Liver (tissue), 9 donors: ENCODE data around the gene PGRMC1. TPM values are rescaled to one million over a fixed set of nuclear protein-coding genes. Genes with fewer than 3 reads are reported as not detected.
A peak's percentile ranks its signal among the peaks of the same experiment; 100 is the strongest.

Experiments
- DNase-seq: peaks from one replicate; pipeline ENCODE4 v3.0.0-alpha.2; 2017; ENCODE audit warnings: low spot score
- H3K27ac ChIP-seq, 2 donors: one replicate each; pipeline ENCODE4 v1.7.0; 2013; ENCODE audit warnings: inconsistent platforms in 2 of 2, low read length in 2 of 2, control low read depth in 1 of 2, low read depth in 1 of 2, mild to moderate bottlenecking in 1 of 2
- H3K27me3 ChIP-seq, 4 donors: one replicate each; pipeline versions ENCODE4 v1.6.1 to v1.7.0; 2013; ENCODE audit warnings: low read length in 3 of 4, inconsistent platforms in 1 of 4, mild to moderate bottlenecking in 1 of 4, moderate library complexity in 1 of 4; ENCODE audit not compliant: control insufficient read depth in 4 of 4, insufficient read depth in 4 of 4
- H3K36me3 ChIP-seq, 4 donors: one replicate each; pipeline versions ENCODE4 v1.6.1 to v1.7.0; 2013; ENCODE audit warnings: low read length in 3 of 4, mild to moderate bottlenecking in 3 of 4, low read depth in 1 of 4, moderate library complexity in 1 of 4; ENCODE audit not compliant: control insufficient read depth in 4 of 4, insufficient read depth in 3 of 4
- H3K4me1 ChIP-seq, 4 donors: one replicate each; pipeline versions ENCODE4 v1.6.1 to v1.7.0; 2013; ENCODE audit warnings: low read length in 3 of 4, mild to moderate bottlenecking in 3 of 4, moderate library complexity in 1 of 4; ENCODE audit not compliant: control insufficient read depth in 4 of 4, insufficient read depth in 4 of 4
- H3K4me3 ChIP-seq, 3 donors: one replicate each; pipeline versions ENCODE4 v1.6.1 to v1.7.0; 2013; ENCODE audit warnings: low read length in 3 of 3, control low read depth in 1 of 3, low read depth in 1 of 3, mild to moderate bottlenecking in 1 of 3
- H3K9ac ChIP-seq, 2 donors: one replicate each; pipeline ENCODE4 v1.7.0; 2013; ENCODE audit warnings: low read length in 2 of 2, mild to moderate bottlenecking in 2 of 2, moderate library complexity in 2 of 2, control low read depth in 1 of 2, low read depth in 1 of 2
- H3K9me3 ChIP-seq, 4 donors: one replicate each; pipeline versions ENCODE4 v1.6.1 to v1.7.0; 2013; ENCODE audit warnings: low read length in 3 of 4; ENCODE audit not compliant: control insufficient read depth in 4 of 4
- EGR1 ChIP-seq, 2 donors: IDR thresholded peaks; 2 replicates each; pipeline ENCODE4 v1.6.1; 2016 to 2018; ENCODE audit warnings: antibody characterized with exemption in 2 of 2, low read depth in 2 of 2
- FOXA1 ChIP-seq: IDR thresholded peaks from 2 replicates; pipeline ENCODE4 v1.6.1; 2016; ENCODE audit warnings: antibody characterized with exemption
- FOXA2 ChIP-seq: IDR thresholded peaks from 2 replicates; pipeline ENCODE4 v1.6.1; 2016; ENCODE audit warnings: antibody characterized with exemption
- GABPA ChIP-seq, 2 donors: IDR thresholded peaks in 1 of 2; conservative IDR thresholded peaks in 1 of 2; 2 replicates each; pipeline ENCODE4 v1.6.1; 2016; ENCODE audit warnings: antibody characterized with exemption in 2 of 2, mild to moderate bottlenecking in 1 of 2, moderate library complexity in 1 of 2
- RAD21 ChIP-seq, 2 donors: IDR thresholded peaks; 2 replicates each; pipeline ENCODE4 v1.6.1; 2016; ENCODE audit warnings: antibody characterized with exemption in 2 of 2, mild to moderate bottlenecking in 2 of 2
- TAF1 ChIP-seq: conservative IDR thresholded peaks from 2 replicates; pipeline ENCODE4 v1.6.1; 2016; ENCODE audit warnings: antibody characterized with exemption, mild to moderate bottlenecking
- WGBS: extraction: QIAGEN DNeasy Blood & Tissue Kit; methylation state at CpG from one replicate; pipeline ENCODE4 v1.1.7; 2013; 5-methylcytosine and 5-hydroxymethylcytosine counted together
- polyA plus RNA-seq, 2 donors: library from polyadenylated mRNA; stranded (reverse) in 1 of 2; unstranded in 1 of 2; fragments of 200-250 nt in 1 of 2; fragments of >200 nt in 1 of 2; fragmentation: Nextera tagmentation in 1 of 2; extraction: Ambion mirVana in 1 of 2; gene quantifications; one replicate each; pipeline versions ENCODE4 v1.2.1 to v1.2.3, GENCODE V29; 2013 to 2015
- total RNA-seq, 2 donors: library from RNA; depleted of rRNA; stranded (reverse); fragments of >200 nt; gene quantifications; one replicate each; pipeline ENCODE4 v1.2.3, GENCODE V29; 2014
- TF ChIP-seq, protein P1 (sequence below): fragments of 150-350 bp; IDR thresholded peaks from 2 replicates; pipeline ENCODE4 v1.5.1; 2017; ENCODE audit warnings: improper control_type of control experiment, low read depth, low read length; ENCODE audit not compliant: missing input control
- TF ChIP-seq, protein P2 (sequence below): IDR thresholded peaks from 2 replicates; pipeline ENCODE4 v1.6.1; 2016; ENCODE audit warnings: antibody characterized with exemption
- TF ChIP-seq, protein P3 (sequence below): IDR thresholded peaks from 2 replicates; pipeline ENCODE4 v1.6.1; 2016; ENCODE audit warnings: antibody characterized with exemption
- TF ChIP-seq, protein P4 (sequence below): IDR thresholded peaks from 2 replicates; pipeline ENCODE4 v1.6.1; 2016; ENCODE audit warnings: antibody characterized with exemption
- donor health status: healthy.
- donor health status: healthy.
- donor health status: healthy.
- donor health status: healthy.
- donor health status: healthy.

PGRMC1 gene
- total and polyA plus RNA-seq, 4 donors, result 180 to 346 (median 290) TPM

DNA sequence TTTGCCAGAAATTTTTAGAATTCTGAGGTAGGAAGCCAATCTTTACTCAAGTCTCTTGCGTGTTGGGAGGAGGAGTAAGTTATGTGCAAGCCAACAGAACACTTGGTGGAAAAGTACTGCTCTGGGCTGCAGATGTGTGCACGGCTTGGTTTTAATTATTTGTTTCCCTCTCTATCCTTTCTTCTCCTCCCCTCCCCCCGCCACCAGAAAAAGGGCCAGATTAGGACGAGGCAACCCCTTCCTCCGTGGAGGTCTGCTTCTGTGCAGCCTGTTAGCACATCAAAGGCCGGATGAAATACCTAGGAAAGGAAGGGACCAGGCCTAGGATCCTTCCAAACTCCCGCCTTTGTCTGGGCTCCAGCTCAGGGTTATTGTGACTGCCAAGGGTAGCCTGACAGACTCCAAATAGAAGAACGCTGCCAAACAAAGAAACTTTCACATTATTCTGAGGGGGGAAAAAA is 1.0 kb upstream of the PGRMC1 start:
- peaks cover 3 to 9% (median 5%) of the 10 kb centered on the region in 4 donors for H3K4me1 ChIP-seq
- H3K9me3 ChIP-seq, result no peaks in the 10 kb centered on the region
- no peaks in the 10 kb centered on the region for H3K27me3 ChIP-seq
- 69% methylated on average over 8 of the region's 8 CpGs for WGBS
- H3K4me3 ChIP-seq, result no peak overlapping the region
- H3K27ac ChIP-seq, result no peak overlapping the region
- no peak overlapping the region for H3K9ac ChIP-seq
- H3K36me3 ChIP-seq, result no peaks in the 10 kb centered on the region
- TF ChIP-seq FOXA1 (no peak), RAD21 (IDR thresholded peaks at IDR 0.05) (no peak)
- TF ChIP-seq, protein P1, sequence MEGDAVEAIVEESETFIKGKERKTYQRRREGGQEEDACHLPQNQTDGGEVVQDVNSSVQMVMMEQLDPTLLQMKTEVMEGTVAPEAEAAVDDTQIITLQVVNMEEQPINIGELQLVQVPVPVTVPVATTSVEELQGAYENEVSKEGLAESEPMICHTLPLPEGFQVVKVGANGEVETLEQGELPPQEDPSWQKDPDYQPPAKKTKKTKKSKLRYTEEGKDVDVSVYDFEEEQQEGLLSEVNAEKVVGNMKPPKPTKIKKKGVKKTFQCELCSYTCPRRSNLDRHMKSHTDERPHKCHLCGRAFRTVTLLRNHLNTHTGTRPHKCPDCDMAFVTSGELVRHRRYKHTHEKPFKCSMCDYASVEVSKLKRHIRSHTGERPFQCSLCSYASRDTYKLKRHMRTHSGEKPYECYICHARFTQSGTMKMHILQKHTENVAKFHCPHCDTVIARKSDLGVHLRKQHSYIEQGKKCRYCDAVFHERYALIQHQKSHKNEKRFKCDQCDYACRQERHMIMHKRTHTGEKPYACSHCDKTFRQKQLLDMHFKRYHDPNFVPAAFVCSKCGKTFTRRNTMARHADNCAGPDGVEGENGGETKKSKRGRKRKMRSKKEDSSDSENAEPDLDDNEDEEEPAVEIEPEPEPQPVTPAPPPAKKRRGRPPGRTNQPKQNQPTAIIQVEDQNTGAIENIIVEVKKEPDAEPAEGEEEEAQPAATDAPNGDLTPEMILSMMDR, result no peak
- TF ChIP-seq, protein P2, sequence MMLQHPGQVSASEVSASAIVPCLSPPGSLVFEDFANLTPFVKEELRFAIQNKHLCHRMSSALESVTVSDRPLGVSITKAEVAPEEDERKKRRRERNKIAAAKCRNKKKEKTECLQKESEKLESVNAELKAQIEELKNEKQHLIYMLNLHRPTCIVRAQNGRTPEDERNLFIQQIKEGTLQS, result no peak
- DNase-seq, result no peak

DNA sequence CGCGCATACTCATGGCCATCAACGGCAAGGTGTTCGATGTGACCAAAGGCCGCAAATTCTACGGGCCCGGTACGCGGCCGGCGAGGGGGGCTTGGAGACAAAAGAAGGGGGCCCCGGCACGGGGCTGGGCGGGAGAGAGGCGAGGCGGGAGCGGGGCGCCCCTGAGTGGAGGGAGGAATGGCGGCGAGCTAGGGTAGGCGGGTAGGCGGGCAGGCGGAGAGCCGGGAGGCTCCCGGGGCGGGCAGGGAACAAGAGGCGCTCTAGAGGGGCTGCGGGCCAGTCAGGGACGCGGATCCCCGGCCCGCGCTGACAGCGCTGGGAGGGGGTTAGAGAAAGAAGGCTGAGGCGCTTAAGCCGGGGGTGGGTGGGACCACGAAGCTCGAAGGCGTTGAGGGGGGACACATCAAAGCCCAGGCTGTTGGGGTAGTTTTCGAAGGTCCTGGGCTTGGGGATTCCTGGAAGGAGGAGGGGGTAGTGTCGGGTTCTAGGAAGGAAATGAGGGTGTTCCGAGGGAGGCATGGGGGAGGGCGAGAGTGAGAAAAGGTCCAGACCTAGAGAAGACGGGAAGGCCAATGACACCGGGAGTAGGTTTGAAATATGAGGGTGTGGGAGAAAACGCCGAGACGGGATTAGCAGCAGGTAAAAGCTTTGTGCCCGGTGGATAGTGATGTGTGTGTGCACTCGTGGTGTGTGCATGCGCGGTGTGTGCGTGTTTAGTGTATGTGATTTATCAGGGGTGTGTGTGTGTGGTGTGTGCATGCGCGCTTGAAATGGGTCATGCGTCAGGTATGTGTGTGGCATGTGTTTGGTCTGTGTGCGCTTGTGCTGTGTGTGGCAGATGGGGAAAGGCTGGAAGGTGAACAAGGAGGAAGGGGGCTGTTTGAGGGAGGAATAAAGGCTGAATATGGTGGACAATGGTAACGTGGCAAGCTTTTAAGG is 807 bp downstream of the PGRMC1 start:
- Histone ChIP-seq H3K4me1 (peaks cover 5 to 19% (median 18%) of the 10 kb centered on the region in 4 donors), H3K27me3 (no peaks in the 10 kb centered on the region), H3K9ac (peak overlapping the region; percentile 42 to 76), H3K9me3 (no peaks in the 10 kb centered on the region), H3K36me3 (no peaks in the 10 kb centered on the region), H3K27ac (peak overlapping the region; percentile 81 to 89), H3K4me3 (peak overlapping the region; percentile 76 to 89 (median 85))
- WGBS, result under 1% methylated on average over 58 of the region's 58 CpGs
- DNase-seq, result peak; percentile 34
- TF ChIP-seq FOXA1, result no peak
- TF ChIP-seq EGR1 (IDR thresholded peaks at IDR 0.05; ENCODE audit: low read depth in 2 of 2), result no peak

DNA sequence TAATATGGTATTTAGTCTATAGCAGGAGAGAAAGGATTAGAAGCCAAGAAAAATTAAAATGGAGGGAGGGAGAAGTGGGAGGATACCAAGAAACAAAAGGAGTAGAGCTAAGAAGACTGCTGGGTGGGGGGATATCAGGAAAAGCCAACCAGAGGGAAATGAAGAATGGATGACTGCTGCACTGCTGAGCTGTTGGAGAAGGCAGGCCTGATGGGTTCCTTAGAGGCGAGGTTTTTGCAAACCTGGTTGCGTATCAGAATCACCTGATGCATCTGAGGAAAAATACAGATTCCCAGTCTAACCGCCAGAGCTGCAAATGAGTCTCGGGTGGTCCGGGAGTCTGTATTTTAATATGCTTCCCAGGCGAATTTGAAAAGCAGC is 1.5 kb downstream of the PGRMC1 start:
- no peak for DNase-seq
- TF ChIP-seq, protein P3, sequence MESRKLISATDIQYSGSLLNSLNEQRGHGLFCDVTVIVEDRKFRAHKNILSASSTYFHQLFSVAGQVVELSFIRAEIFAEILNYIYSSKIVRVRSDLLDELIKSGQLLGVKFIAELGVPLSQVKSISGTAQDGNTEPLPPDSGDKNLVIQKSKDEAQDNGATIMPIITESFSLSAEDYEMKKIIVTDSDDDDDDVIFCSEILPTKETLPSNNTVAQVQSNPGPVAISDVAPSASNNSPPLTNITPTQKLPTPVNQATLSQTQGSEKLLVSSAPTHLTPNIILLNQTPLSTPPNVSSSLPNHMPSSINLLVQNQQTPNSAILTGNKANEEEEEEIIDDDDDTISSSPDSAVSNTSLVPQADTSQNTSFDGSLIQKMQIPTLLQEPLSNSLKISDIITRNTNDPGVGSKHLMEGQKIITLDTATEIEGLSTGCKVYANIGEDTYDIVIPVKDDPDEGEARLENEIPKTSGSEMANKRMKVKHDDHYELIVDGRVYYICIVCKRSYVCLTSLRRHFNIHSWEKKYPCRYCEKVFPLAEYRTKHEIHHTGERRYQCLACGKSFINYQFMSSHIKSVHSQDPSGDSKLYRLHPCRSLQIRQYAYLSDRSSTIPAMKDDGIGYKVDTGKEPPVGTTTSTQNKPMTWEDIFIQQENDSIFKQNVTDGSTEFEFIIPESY, result no peak
- TF ChIP-seq RAD21 (IDR thresholded peaks at IDR 0.05), result no peak
- TF ChIP-seq, protein P4, sequence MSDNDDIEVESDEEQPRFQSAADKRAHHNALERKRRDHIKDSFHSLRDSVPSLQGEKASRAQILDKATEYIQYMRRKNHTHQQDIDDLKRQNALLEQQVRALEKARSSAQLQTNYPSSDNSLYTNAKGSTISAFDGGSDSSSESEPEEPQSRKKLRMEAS, result no peak
- TF ChIP-seq FOXA2, result no peak
- TF ChIP-seq EGR1 (IDR thresholded peaks at IDR 0.05; ENCODE audit: low read depth in 2 of 2), result no peak
- TF ChIP-seq GABPA (IDR thresholded peaks at IDR 0.05 in 1 of 2, conservative IDR thresholded peaks at IDR 0.05 in 1 of 2), result no peak
- TF ChIP-seq TAF1, result no peak
- TF ChIP-seq, protein P2, result no peak
- no peaks in the 10 kb centered on the region for H3K36me3 ChIP-seq
- 32% methylated on average over 6 of the region's 6 CpGs for WGBS
- peak overlapping the region in 1 of 2 donors; percentile 76 for H3K9ac ChIP-seq
- H3K9me3 ChIP-seq, result no peaks in the 10 kb centered on the region
- peak overlapping the region; percentile 76 to 89 (median 85) for H3K4me3 ChIP-seq
- H3K27ac ChIP-seq, result peak overlapping the region; percentile 81 to 89
- peaks cover 5 to 25% (median 23%) of the 10 kb centered on the region in 4 donors for H3K4me1 ChIP-seq
- H3K27me3 ChIP-seq, result no peaks in the 10 kb centered on the region
